ENCODE data around the gene GOSR1. TPM values are rescaled to one million over a fixed set of nuclear protein-coding genes. Genes with fewer than 3 reads are reported as not detected.

The GOSR1 gene
- polyA plus RNA-seq, 1 of the 3 experiments (the other 2 are of a cell fraction): 13.7 TPM

- Histone ChIP-seq H3K36me3 (replicated peaks in 1 of 2; ENCODE audit: control insufficient read depth in 1 of 2, insufficient read depth in 2 of 2, low read length in 1 of 2) (peaks cover 24 to 34% of the 10 kb centered on the region in 2 experiments), H3K27me3 (ENCODE audit: insufficient read depth) (no peaks in the 10 kb centered on the region), H4K20me1 (ENCODE audit: insufficient read depth) (no peaks in the 10 kb centered on the region), H2AFZ (ENCODE audit: low read depth) (no peak overlapping the region), H3K4me3 (ENCODE audit: low read depth in 2 of 2, low read length in 1 of 2) (no peak overlapping the region), H3K9me3 (no peaks in the 10 kb centered on the region), H3K79me2 (ENCODE audit: insufficient read depth) (no peaks in the 10 kb centered on the region), H3K27ac (ENCODE audit: low read depth in 2 of 2, low read length in 1 of 2) (no peak overlapping the region), H3K9ac (no peak overlapping the region), H3K9me2 (no peaks in the 10 kb centered on the region), H3F3A (replicated peaks; ENCODE audit: insufficient read depth) (peaks cover 10% of the 10 kb centered on the region), H3K4me2 (no peak overlapping the region), H3K4me1 (ENCODE audit: control insufficient read depth in 1 of 2, insufficient read depth in 2 of 2, low read depth in 1 of 2, low read length in 1 of 2) (peaks cover 0 to 7% of the 10 kb centered on the region in 2 experiments; a peak in 1 of 4 replicates)
- DNase-seq: no peak
- POLR2A ChIA-PET: no interaction called here
- CTCF ChIA-PET: no interaction called here
- no peak for TF ChIP-seq REST (IDR thresholded peaks at IDR 0.05; ENCODE audit: low read depth, low read length)
- TF ChIP-seq CHD2 (IDR thresholded peaks at IDR 0.05; ENCODE audit: low read length, partially characterized antibody): no peak
- TF ChIP-seq RCOR1 (IDR thresholded peaks at IDR 0.05; ENCODE audit: low read length): no peak
- no peak for TF ChIP-seq NFIC (IDR thresholded peaks at IDR 0.05; ENCODE audit: borderline replicate concordance)
- TF ChIP-seq RAD21 (IDR thresholded peaks at IDR 0.05; ENCODE audit: low read length): no peak
- no peak for TF ChIP-seq NRF1 (IDR thresholded peaks at IDR 0.05; ENCODE audit: low read depth, low read length)
- TF ChIP-seq CTCF (IDR thresholded peaks at IDR 0.05): no peak
- TF ChIP-seq JUND (IDR thresholded peaks at IDR 0.05): no peak
- no peak for TF ChIP-seq USF1 (IDR thresholded peaks at IDR 0.05; ENCODE audit: borderline replicate concordance, low read depth)
- no peak for TF ChIP-seq MAX (IDR thresholded peaks at IDR 0.05; ENCODE audit: low read depth)
- no peak for TF ChIP-seq MEF2A (IDR thresholded peaks at IDR 0.05; ENCODE audit: borderline replicate concordance, low read depth)
- no peak for TF ChIP-seq TEAD4 (IDR thresholded peaks at IDR 0.05; ENCODE audit: borderline replicate concordance, insufficient read depth)
- TF ChIP-seq YY1 (IDR thresholded peaks at IDR 0.05; ENCODE audit: low read depth): no peak
Measured at GRCh38 chr17:30436729-30437128, 40.5 kb upstream of the GOSR1 start.
